Thymus (tissue), 11 donors: ENCODE data around the gene PAXX. TPM values are rescaled to one million over a fixed set of nuclear protein-coding genes. Genes with fewer than 3 reads are reported as not detected.
A peak's percentile ranks its signal among the peaks of the same experiment; 100 is the strongest.

Experiments used
- DNase-seq, 9 donors: peaks; one replicate each; pipeline ENCODE4 v3.0.0-alpha.2; 2013; ENCODE audit warnings: low spot score in 9 of 9, low read depth in 6 of 9, missing footprints in 1 of 9
- H3K27ac ChIP-seq, 2 donors: one replicate each; pipeline ENCODE4 v1.5.1; 2013; ENCODE audit warnings: control low read depth in 1 of 2, low read depth in 1 of 2, low read length in 1 of 2, mild to moderate bottlenecking in 1 of 2, moderate library complexity in 1 of 2
- H3K27me3 ChIP-seq, 2 donors: one replicate each; pipeline ENCODE4 v1.5.1; 2013; ENCODE audit warnings: low read length in 1 of 2; ENCODE audit not compliant: control insufficient read depth in 2 of 2, insufficient read depth in 1 of 2
- H3K36me3 ChIP-seq, 2 donors: one replicate each; pipeline ENCODE4 v1.5.1; 2013; ENCODE audit warnings: low read length in 1 of 2, mild to moderate bottlenecking in 1 of 2, moderate library complexity in 1 of 2; ENCODE audit not compliant: control insufficient read depth in 2 of 2, insufficient read depth in 2 of 2
- H3K4me1 ChIP-seq, 2 donors: one replicate each; pipeline ENCODE4 v1.5.1; 2013; ENCODE audit warnings: low read length in 2 of 2; ENCODE audit not compliant: control insufficient read depth in 2 of 2, insufficient read depth in 2 of 2
- H3K4me3 ChIP-seq, 2 donors: one replicate each; pipeline ENCODE4 v1.5.1; 2013; ENCODE audit warnings: low read length in 2 of 2, control low read depth in 1 of 2, mild to moderate bottlenecking in 1 of 2
- H3K9me3 ChIP-seq, 2 donors: one replicate each; pipeline ENCODE4 v1.5.1; 2013; ENCODE audit warnings: low read length in 1 of 2, mild to moderate bottlenecking in 1 of 2; ENCODE audit not compliant: control insufficient read depth in 2 of 2, insufficient read depth in 1 of 2
- WGBS: extraction: QIAGEN DNeasy Blood & Tissue Kit; methylation state at CpG from one replicate; pipeline ENCODE4 v1.1.7; 2013; 5-methylcytosine and 5-hydroxymethylcytosine counted together
- polyA plus RNA-seq: library from polyadenylated mRNA; stranded (reverse); fragments of 200-250 nt; gene quantifications from one replicate; pipeline ENCODE4 v1.2.3, GENCODE V29; 2013
- total RNA-seq: library from RNA; stranded (reverse); fragments of 120-200 nt; gene quantifications from one replicate; pipeline ENCODE4 v1.2.4, GENCODE V29; 2013
- donor health status: healthy.

PAXX gene
- total and polyA plus RNA-seq, 2 donors: 68.9 to 431 TPM

- H3K36me3 ChIP-seq: peaks cover 15 to 20% of the 10 kb centered on the region in 2 donors
- no peak overlapping the region for H3K4me3 ChIP-seq
- whole genome bisulfite sequencing: 92% methylated on average over 27 of the region's 27 CpGs
- H3K9me3 ChIP-seq: peaks cover 0 to 1% of the 10 kb centered on the region in 2 donors
- H3K4me1 ChIP-seq: peaks cover 22 to 48% of the 10 kb centered on the region in 2 donors
- no peak overlapping the region for H3K27ac ChIP-seq
- no peaks in the 10 kb centered on the region for H3K27me3 ChIP-seq
- no peak for DNase-seq
These were observed 45.8 kb upstream of the PAXX start for GRCh38 chr9:136946228-136947027.

GRCh38 chr9:136947028-136947891, 45.0 kb upstream of the PAXX start:
- Histone ChIP-seq H3K4me1 (peaks cover 22 to 56% of the 10 kb centered on the region in 2 donors), H3K27me3 (no peaks in the 10 kb centered on the region), H3K36me3 (peaks cover 7 to 12% of the 10 kb centered on the region in 2 donors), H3K9me3 (peaks cover 0 to under 1% of the 10 kb centered on the region in 2 donors), H3K4me3 (no peak overlapping the region), H3K27ac (no peak overlapping the region)
- no peak for DNase-seq
- 89% methylated on average over 26 of the region's 26 CpGs for WGBS

- 75% methylated on average over 15 of the region's 15 CpGs for WGBS
- Histone ChIP-seq H3K27me3 (no peaks in the 10 kb centered on the region), H3K36me3 (peaks cover 0 to 4% of the 10 kb centered on the region in 2 donors), H3K4me3 (no peak overlapping the region), H3K9me3 (no peaks in the 10 kb centered on the region), H3K4me1 (peaks cover 18 to 52% of the 10 kb centered on the region in 2 donors), H3K27ac (peak overlapping the region in 1 of 2 donors; percentile 3)
- no peak for DNase-seq
These were observed 44.2 kb upstream of the PAXX start for GRCh38 chr9:136947955-136948510.

- H3K4me1 ChIP-seq: peaks cover 11 to 46% of the 10 kb centered on the region in 2 donors
- no peaks in the 10 kb centered on the region for H3K27me3 ChIP-seq
- peak in 1 of 9 donors; percentile 11 for DNase-seq
- no peaks in the 10 kb centered on the region for H3K36me3 ChIP-seq
- peak overlapping the region; percentile 66 to 85 for H3K4me3 ChIP-seq
- 15% methylated on average over 21 of the region's 22 CpGs for WGBS
- H3K9me3 ChIP-seq: no peaks in the 10 kb centered on the region
- H3K27ac ChIP-seq: peak overlapping the region; percentile 67 to 77
These were observed 42.9 kb upstream of the PAXX start for GRCh38 chr9:136949239-136949816.

- Histone ChIP-seq H3K9me3 (no peaks in the 10 kb centered on the region), H3K27me3 (no peaks in the 10 kb centered on the region), H3K27ac (peak overlapping the region; percentile 67 to 84), H3K36me3 (no peaks in the 10 kb centered on the region), H3K4me3 (peak overlapping the region; percentile 66 to 85), H3K4me1 (peaks cover 9 to 42% of the 10 kb centered on the region in 2 donors)
- WGBS: 9% methylated on average over 63 of the region's 63 CpGs
- DNase-seq: peak; percentile 85 to 98 (median 95)
These were observed 42.2 kb upstream of the PAXX start for GRCh38 chr9:136949817-136950655.

GRCh38 chr9:136950656-136951276, 41.5 kb upstream of the PAXX start:
- Histone ChIP-seq H3K9me3 (no peaks in the 10 kb centered on the region), H3K4me1 (peaks cover 7 to 38% of the 10 kb centered on the region in 2 donors), H3K4me3 (peak overlapping the region; percentile 66 to 85), H3K27me3 (no peaks in the 10 kb centered on the region), H3K27ac (peak overlapping the region; percentile 67 to 84), H3K36me3 (no peaks in the 10 kb centered on the region)
- WGBS: 85% methylated on average over 9 of the region's 9 CpGs
- no peak for DNase-seq

GRCh38 chr9:136951541-136952320, 40.5 kb upstream of the PAXX start, which contains the start of gene LCN12:
Gene LCN12 (plus strand): TSS chr9:136952273. CDS start chr9:136952328, 55 bp downstream.
- Histone ChIP-seq H3K9me3 (no peaks in the 10 kb centered on the region), H3K4me3 (no peak within 1 kb of the TSS), H3K4me1 (peaks cover 7 to 38% of the 10 kb centered on the region in 2 donors), H3K27me3 (no peaks in the 10 kb centered on the region), H3K36me3 (no peaks in the 10 kb centered on the region), H3K27ac (no peak within 1 kb of the TSS)
- 94% methylated on average over 14 of the region's 14 CpGs for WGBS
- DNase-seq: no peak
